Fibroblast of pulmonary artery (primary cell): ENCODE measurements around the gene BCL2L1.

ENCODE experiments used
- DNase-seq: peaks from one replicate; pipeline ENCODE4 v3.0.0-alpha.2; 2010; ENCODE audit warnings: low read depth
- H3K4me3 ChIP-seq: replicated peaks from 2 replicates; pipeline ENCODE4 v1.5.1; 2011; ENCODE audit warnings: low read depth, mild to moderate bottlenecking, control low read depth, low read length, moderate library complexity
- CTCF ChIP-seq: IDR thresholded peaks from 2 replicates; pipeline ENCODE4 v1.5.1; 2011; ENCODE audit warnings: mild to moderate bottlenecking, control low read depth, low read length, inconsistent platforms; ENCODE audit errors: missing control alignments

The BCL2L1 gene

GRCh38 chr20:31707258-31707615 is 15.4 kb downstream of the BCL2L1 start:
- no peak overlapping the region for H3K4me3 ChIP-seq
- DNase-seq, result no peak
- no peak for TF ChIP-seq CTCF

GRCh38 chr20:31706607-31707257 is 15.9 kb downstream of the BCL2L1 start:
- peak; percentile 54 for DNase-seq
- TF ChIP-seq CTCF, result no peak
- H3K4me3 ChIP-seq, result no peak overlapping the region

GRCh38 chr20:31705598-31706597 is 16.8 kb downstream of the BCL2L1 start:
- no peak for DNase-seq
- TF ChIP-seq CTCF, result no peak
- H3K4me3 ChIP-seq, result no peak overlapping the region

GRCh38 chr20:31705191-31705590 is 17.5 kb downstream of the BCL2L1 start:
- no peak for DNase-seq
- H3K4me3 ChIP-seq, result no peak overlapping the region
- no peak for TF ChIP-seq CTCF

- TF ChIP-seq CTCF, result no peak
- H3K4me3 ChIP-seq, result no peak overlapping the region
- DNase-seq, result peak; percentile 59
Measured at GRCh38 chr20:31704225-31705119, 18.2 kb downstream of the BCL2L1 start.

- no peak overlapping the region for H3K4me3 ChIP-seq
- no peak for DNase-seq
- TF ChIP-seq CTCF, result no peak
Measured at GRCh38 chr20:31701591-31701990, 21.1 kb downstream of the BCL2L1 start.
